Activated CD8-positive, alpha-beta T cell treated with anti-CD3 and anti-CD28 coated beads, Interleukin-2, amount 10 ng/mL, durations not matched to agents 7 days and 5 days (primary cell): Measurements from ENCODE around the gene VRK2. TPM values are rescaled to one million over a fixed set of nuclear protein-coding genes. Genes with fewer than 3 reads are reported as not detected.
"Not testable (repeated sequence)": the region's sequence is repeated elsewhere in the genome, so short reads cannot be mapped to it uniquely, and the experiment has no call there.

Source experiments
- ATAC-seq: fragments of 150-1000 bp; cut with Tn5 transposase; one replicate; pipeline ENCODE4 v1.10.0; 2021; ENCODE audit warnings: moderate library complexity
- CTCF ChIA-PET: fragments of 350-600 bp; sonication (Branson Sonifier 250); formaldehyde crosslinking; loops from one replicate; lab custom pipeline; 2021; ENCODE audit warnings: antibody characterized with exemption; lab: Charles Lee
- POLR2A ChIA-PET: fragments of 350-600 bp; sonication (Branson Sonifier 250); formaldehyde crosslinking; loops from one replicate; lab custom pipeline; 2021; ENCODE audit warnings: antibody characterized with exemption; lab: Charles Lee
- DNase-seq: peaks from one replicate; pipeline ENCODE4 v3.0.0-alpha.2; 2020
- H3K27ac Mint-ChIP-seq: one replicate; pipeline ENCODE4 v1.8.0; 2021; ENCODE audit warnings: mild to moderate bottlenecking, mixed read lengths
- H3K27me3 Mint-ChIP-seq: one replicate; pipeline ENCODE4 v1.8.0; 2021; ENCODE audit warnings: low read depth, mixed read lengths
- H3K36me3 Mint-ChIP-seq: one replicate; pipeline ENCODE4 v1.8.0; 2021; ENCODE audit warnings: low read depth, mixed read lengths
- H3K4me1 Mint-ChIP-seq: one replicate; pipeline ENCODE4 v1.8.0; 2021; ENCODE audit warnings: low read depth, mixed read lengths
- H3K4me3 Mint-ChIP-seq: one replicate; pipeline ENCODE4 v1.8.0; 2021; ENCODE audit warnings: mild to moderate bottlenecking, mixed read lengths
- H3K9me3 Mint-ChIP-seq: one replicate; pipeline ENCODE4 v1.8.0; 2022; ENCODE audit warnings: mixed read lengths; ENCODE audit not compliant: insufficient read depth
- total RNA-seq, 2 experiments: library from RNA; stranded (reverse); gene quantifications; one replicate each; pipeline ENCODE4 v1.2.3, GENCODE V29; 2021

Gene VRK2
- total RNA-seq, 2 experiments from 2014 or later, result 24.1 to 26.0 TPM

GRCh38 chr2:58113563-58113962 is 67.0 kb downstream of the VRK2 start:
- Mint-ChIP-seq H3K27ac (peak overlapping the region; percentile 28), H3K36me3 (peaks cover 10% of the 10 kb centered on the region)
- H3K9me3 Mint-ChIP-seq, H3K4me1 Mint-ChIP-seq, DNase-seq, POLR2A ChIA-PET, ATAC-seq, H3K27me3 Mint-ChIP-seq, CTCF ChIA-PET, H3K4me3 Mint-ChIP-seq: not testable (repeated sequence)

GRCh38 chr2:58120626-58121229 is 74.1 kb downstream of the VRK2 start:
- H3K27me3 Mint-ChIP-seq, result no peaks in the 10 kb centered on the region
- ATAC-seq, result no peak
- no peak overlapping the region for H3K27ac Mint-ChIP-seq
- H3K4me3 Mint-ChIP-seq, result no peak overlapping the region
- POLR2A ChIA-PET, result no interaction called here
- CTCF ChIA-PET, result interaction anchor here (0.6 kb wide), 1 partner anchor 69 kb away, joined by 3 read pairs; no protein-coding TSS in a partner anchor
- no peak for DNase-seq
- H3K36me3 Mint-ChIP-seq, result peaks cover 20% of the 10 kb centered on the region
- H3K9me3 Mint-ChIP-seq, result no peaks in the 10 kb centered on the region
- no peaks in the 10 kb centered on the region for H3K4me1 Mint-ChIP-seq

- ATAC-seq, result no peak
- H3K4me1 Mint-ChIP-seq, result no peaks in the 10 kb centered on the region
- DNase-seq, result no peak
- H3K9me3 Mint-ChIP-seq, result no peaks in the 10 kb centered on the region
- no peaks in the 10 kb centered on the region for H3K27me3 Mint-ChIP-seq
- no peak overlapping the region for H3K4me3 Mint-ChIP-seq
- peaks cover 20% of the 10 kb centered on the region for H3K36me3 Mint-ChIP-seq
- ChIA-PET CTCF (no interaction called here), POLR2A (no interaction called here)
- no peak overlapping the region for H3K27ac Mint-ChIP-seq
Measured at GRCh38 chr2:58122040-58122439, 75.4 kb downstream of the VRK2 start.

GRCh38 chr2:58122540-58122939 is 75.9 kb downstream of the VRK2 start:
- Mint-ChIP-seq H3K4me1 (no peaks in the 10 kb centered on the region), H3K36me3 (peaks cover 20% of the 10 kb centered on the region), H3K27me3 (no peaks in the 10 kb centered on the region), H3K4me3 (no peak overlapping the region), H3K9me3 (no peaks in the 10 kb centered on the region), H3K27ac (no peak overlapping the region)
- ChIA-PET POLR2A (no interaction called here), CTCF (no interaction called here)
- DNase-seq, result no peak
- no peak for ATAC-seq

- ChIA-PET POLR2A (no interaction called here), CTCF (no interaction called here)
- H3K4me1 Mint-ChIP-seq, result no peaks in the 10 kb centered on the region
- H3K27ac Mint-ChIP-seq, result no peak overlapping the region
- no peak for ATAC-seq
- peaks cover 16% of the 10 kb centered on the region for H3K36me3 Mint-ChIP-seq
- no peak overlapping the region for H3K4me3 Mint-ChIP-seq
- no peak for DNase-seq
- no peaks in the 10 kb centered on the region for H3K27me3 Mint-ChIP-seq
- no peaks in the 10 kb centered on the region for H3K9me3 Mint-ChIP-seq
Measured at GRCh38 chr2:58127111-58127510, 80.5 kb downstream of the VRK2 start.

- ATAC-seq (no peak), DNase-seq (no peak)
- Mint-ChIP-seq H3K4me3 (no peak overlapping the region), H3K9me3 (no peaks in the 10 kb centered on the region), H3K27me3 (no peaks in the 10 kb centered on the region), H3K36me3 (peaks cover 7% of the 10 kb centered on the region), H3K4me1 (no peaks in the 10 kb centered on the region), H3K27ac (no peak overlapping the region)
- ChIA-PET POLR2A (no interaction called here), CTCF (no interaction called here)
Measured at GRCh38 chr2:58130238-58130637, 83.6 kb downstream of the VRK2 start.

- CTCF ChIA-PET, result no interaction called here
- POLR2A ChIA-PET, result no interaction called here
- no peak for DNase-seq
- Mint-ChIP-seq H3K36me3 (peaks cover 10% of the 10 kb centered on the region), H3K4me1 (no peaks in the 10 kb centered on the region), H3K4me3 (no peak overlapping the region), H3K27ac (no peak overlapping the region), H3K9me3 (no peaks in the 10 kb centered on the region), H3K27me3 (no peaks in the 10 kb centered on the region)
- no peak for ATAC-seq
Measured at GRCh38 chr2:58131191-58132011, 84.8 kb downstream of the VRK2 start.

GRCh38 chr2:58133395-58133794 is 86.8 kb downstream of the VRK2 start:
- H3K27ac Mint-ChIP-seq, result no peak overlapping the region
- DNase-seq, result no peak
- ATAC-seq, result no peak
- POLR2A ChIA-PET, result no interaction called here
- H3K27me3 Mint-ChIP-seq, result no peaks in the 10 kb centered on the region
- CTCF ChIA-PET, result no interaction called here
- H3K4me3 Mint-ChIP-seq, result no peak overlapping the region
- H3K36me3 Mint-ChIP-seq, result peaks cover 13% of the 10 kb centered on the region
- no peaks in the 10 kb centered on the region for H3K4me1 Mint-ChIP-seq
- no peaks in the 10 kb centered on the region for H3K9me3 Mint-ChIP-seq

GRCh38 chr2:58135861-58136260 is 89.3 kb downstream of the VRK2 start:
- H3K27me3 Mint-ChIP-seq, result no peaks in the 10 kb centered on the region
- no peaks in the 10 kb centered on the region for H3K9me3 Mint-ChIP-seq
- H3K4me3 Mint-ChIP-seq, result no peak overlapping the region
- ChIA-PET POLR2A (no interaction called here), CTCF (no interaction called here)
- peaks cover 21% of the 10 kb centered on the region for H3K36me3 Mint-ChIP-seq
- H3K4me1 Mint-ChIP-seq, result no peaks in the 10 kb centered on the region
- no peak for ATAC-seq
- no peak for DNase-seq
- H3K27ac Mint-ChIP-seq, result no peak overlapping the region

GRCh38 chr2:58137221-58137620 is 90.6 kb downstream of the VRK2 start:
- CTCF ChIA-PET, result no interaction called here
- Mint-ChIP-seq H3K27ac (no peak overlapping the region), H3K36me3 (peaks cover 18% of the 10 kb centered on the region), H3K4me3 (no peak overlapping the region), H3K9me3 (no peaks in the 10 kb centered on the region), H3K4me1 (no peaks in the 10 kb centered on the region), H3K27me3 (no peaks in the 10 kb centered on the region)
- DNase-seq (no peak), ATAC-seq (no peak)
- POLR2A ChIA-PET, result no interaction called here

- peaks cover 21% of the 10 kb centered on the region for H3K36me3 Mint-ChIP-seq
- no peaks in the 10 kb centered on the region for H3K27me3 Mint-ChIP-seq
- no peaks in the 10 kb centered on the region for H3K9me3 Mint-ChIP-seq
- POLR2A ChIA-PET, result no interaction called here
- no peak overlapping the region for H3K27ac Mint-ChIP-seq
- no peak overlapping the region for H3K4me3 Mint-ChIP-seq
- ATAC-seq (no peak), DNase-seq (no peak)
- H3K4me1 Mint-ChIP-seq, result no peaks in the 10 kb centered on the region
- CTCF ChIA-PET, result no interaction called here
Measured at GRCh38 chr2:58137856-58138255, 91.2 kb downstream of the VRK2 start.

GRCh38 chr2:58138396-58139030 is 91.9 kb downstream of the VRK2 start:
- Mint-ChIP-seq H3K27ac (no peak overlapping the region), H3K27me3 (no peaks in the 10 kb centered on the region), H3K36me3 (peaks cover 21% of the 10 kb centered on the region), H3K9me3 (no peaks in the 10 kb centered on the region), H3K4me1 (no peaks in the 10 kb centered on the region), H3K4me3 (no peak overlapping the region)
- POLR2A ChIA-PET, result no interaction called here
- CTCF ChIA-PET, result no interaction called here
- no peak for DNase-seq
- ATAC-seq, result no peak
